Measurements from ENCODE around the gene OR2F2. TPM values are rescaled to one million over a fixed set of nuclear protein-coding genes. Genes with fewer than 3 reads are reported as not detected.

The OR2F2 gene
- total RNA-seq, 1 donor from 2014 or later: not detected

DNA sequence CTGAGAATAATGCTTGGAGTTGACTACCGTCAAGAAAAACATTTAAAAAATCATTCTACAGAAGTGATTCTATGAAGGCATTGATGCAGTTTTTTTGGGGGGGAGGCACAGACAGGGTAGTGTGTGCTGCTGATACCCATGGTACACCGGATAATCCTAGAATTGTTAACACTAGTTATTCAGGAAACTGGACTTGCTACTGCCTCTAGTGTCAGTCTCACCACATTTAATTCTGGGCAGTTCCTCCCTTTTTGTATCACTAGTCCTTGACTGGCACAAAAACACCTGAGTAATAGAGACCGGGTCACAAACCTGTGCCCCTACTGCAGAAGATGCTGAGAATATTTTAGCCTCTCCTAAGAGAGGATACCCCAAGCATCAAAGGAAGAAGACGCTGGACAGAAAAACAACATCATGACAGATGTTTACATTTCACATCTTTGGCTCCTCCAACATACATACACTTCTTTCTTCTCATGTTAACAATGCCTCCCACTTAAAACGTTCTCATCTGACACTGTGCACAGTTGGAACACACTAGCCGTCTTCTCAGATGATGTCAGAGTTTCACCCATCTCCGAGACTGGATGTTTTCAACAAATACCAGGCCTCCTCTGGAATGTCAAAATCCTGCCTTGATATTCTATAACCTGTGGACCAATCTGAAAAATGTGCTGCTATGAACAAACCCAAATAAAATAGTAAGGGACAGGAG, 19.9 kb upstream of the OR2F2 start:
- intact Hi-C loops (cut with micrococcal nuclease): no loop called here
- TF ChIP-seq CTCF (IDR thresholded peaks at IDR 0.05; ENCODE audit: borderline replicate concordance): no peak
- Histone ChIP-seq H3K36me3 (no peaks in the 10 kb centered on the region), H3K27me3 (ENCODE audit: low read depth) (no peaks in the 10 kb centered on the region), H3K9me3 (replicated peaks) (no peaks in the 10 kb centered on the region), H3K27ac (replicated peaks) (no peak overlapping the region), H3K4me1 (no peaks in the 10 kb centered on the region), H3K4me3 (no peak overlapping the region)
- DNase-seq: no peak

- intact Hi-C loops (cut with micrococcal nuclease): no loop called here
These were observed 10.2 kb upstream of the OR2F2 start for GRCh38 chr7:143924851-143925250.

DNA sequence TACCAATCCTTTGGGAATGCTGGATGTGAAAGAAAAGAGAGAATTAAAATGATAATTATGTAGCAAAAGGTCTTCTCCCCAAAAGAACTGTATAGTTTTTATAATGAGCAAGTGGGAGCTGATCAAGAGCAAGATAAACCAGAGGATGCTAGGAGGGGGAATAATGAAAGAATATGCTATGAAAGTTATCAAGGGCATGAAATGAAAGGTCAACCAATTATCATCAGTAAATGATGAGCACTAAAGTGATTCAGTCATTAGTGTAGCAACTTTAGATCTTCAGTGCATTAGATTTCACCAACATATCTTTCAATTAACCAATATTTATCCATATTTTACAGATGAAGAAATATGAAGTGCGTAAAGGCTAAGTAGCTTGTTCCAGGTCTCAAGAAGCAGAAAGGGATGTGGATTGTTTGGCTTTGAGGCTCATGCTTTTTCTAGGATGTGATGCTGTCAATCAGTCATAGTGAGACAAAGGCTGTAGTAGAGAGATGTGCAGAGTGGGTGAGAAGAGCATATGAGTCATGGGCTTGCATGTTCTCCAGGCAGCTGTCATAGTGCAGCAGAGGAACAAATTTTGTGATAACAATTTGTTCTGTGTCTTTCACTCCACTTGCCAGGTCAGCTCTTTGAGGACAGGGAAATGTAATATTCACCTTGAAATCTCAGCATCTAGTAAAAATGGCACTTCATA, 5.7 kb upstream of the OR2F2 start:
- Histone ChIP-seq H3K4me3 (no peak overlapping the region), H3K4me1 (no peaks in the 10 kb centered on the region), H3K36me3 (no peaks in the 10 kb centered on the region), H3K27ac (replicated peaks) (no peak overlapping the region), H3K27me3 (ENCODE audit: low read depth) (no peaks in the 10 kb centered on the region), H3K9me3 (replicated peaks) (peaks cover 19% of the 10 kb centered on the region)
- intact Hi-C loops (cut with micrococcal nuclease): no loop called here
- DNase-seq: no peak
- no peak for TF ChIP-seq CTCF (IDR thresholded peaks at IDR 0.05; ENCODE audit: borderline replicate concordance)

More at GRCh38 chr7:143924851-143925250, 10.2 kb upstream of the OR2F2 start:
- Histone ChIP-seq H3K9me3 (replicated peaks) (no peaks in the 10 kb centered on the region), H3K4me3 (no peak overlapping the region), H3K27me3 (ENCODE audit: low read depth) (peaks cover 4% of the 10 kb centered on the region), H3K27ac (replicated peaks) (no peak overlapping the region), H3K36me3 (no peaks in the 10 kb centered on the region), H3K4me1 (no peaks in the 10 kb centered on the region)
- TF ChIP-seq CTCF (IDR thresholded peaks at IDR 0.05; ENCODE audit: borderline replicate concordance): no peak
- DNase-seq: no peak

DNA sequence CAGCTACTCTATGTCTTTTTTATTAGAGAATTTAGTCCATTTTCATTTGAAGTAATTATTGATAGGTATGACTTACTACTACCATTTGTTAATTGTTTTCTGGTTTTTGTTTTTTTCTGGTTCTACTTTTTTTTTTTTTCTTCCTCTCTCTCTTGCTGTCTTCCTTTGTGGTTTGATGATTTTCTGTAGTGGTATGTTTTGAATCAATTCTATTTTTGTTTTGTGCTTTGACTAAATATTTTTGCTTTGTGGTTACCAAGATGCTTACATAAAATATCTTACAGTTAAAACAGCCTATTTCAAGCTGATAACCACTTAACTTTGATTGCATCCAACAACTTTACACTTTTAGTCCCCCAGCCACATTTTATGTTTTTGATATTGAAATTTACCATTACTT, 3.3 kb upstream of the OR2F2 start:
- H3K27me3 ChIP-seq (ENCODE audit: low read depth): no peaks in the 10 kb centered on the region
- intact Hi-C loops (cut with micrococcal nuclease): no loop called here
- TF ChIP-seq CTCF (IDR thresholded peaks at IDR 0.05; ENCODE audit: borderline replicate concordance): no peak
- H3K27ac ChIP-seq (replicated peaks): no peak overlapping the region
- no peak overlapping the region for H3K4me3 ChIP-seq
- DNase-seq: no peak
- H3K9me3 ChIP-seq (replicated peaks): peaks cover 19% of the 10 kb centered on the region
- no peaks in the 10 kb centered on the region for H3K4me1 ChIP-seq
- H3K36me3 ChIP-seq: no peaks in the 10 kb centered on the region

GRCh38 chr7:143936087-143937009, 1.3 kb downstream of the OR2F2 start:
- Histone ChIP-seq H3K4me3 (no peak overlapping the region), H3K27me3 (ENCODE audit: low read depth) (no peaks in the 10 kb centered on the region), H3K36me3 (no peaks in the 10 kb centered on the region), H3K4me1 (no peaks in the 10 kb centered on the region), H3K9me3 (replicated peaks) (peaks cover 19% of the 10 kb centered on the region), H3K27ac (replicated peaks) (no peak overlapping the region)
- no peak for TF ChIP-seq CTCF (IDR thresholded peaks at IDR 0.05; ENCODE audit: borderline replicate concordance)
- DNase-seq: no peak
- intact Hi-C loops (cut with micrococcal nuclease): no loop called here

All from left ventricle myocardium inferior (tissue), 1 donor.